Neural crest cell (in vitro differentiated cells): ENCODE results near the gene EFHD1. TPM values are rescaled to one million over a fixed set of nuclear protein-coding genes. Genes with fewer than 3 reads are reported as not detected.

ENCODE experiments used
- DNase-seq: peaks from one replicate; pipeline ENCODE4 v3.0.0; 2021; ENCODE audit warnings: low read depth, mixed read lengths, low spot score
- H3K27ac Mint-ChIP-seq: one replicate; pipeline ENCODE4 v1.8.0; 2021; ENCODE audit warnings: mild to moderate bottlenecking, mixed read lengths; ENCODE audit not compliant: unreplicated experiment
- H3K27me3 Mint-ChIP-seq: 2 replicates; pipeline ENCODE4 v1.8.0; 2021; ENCODE audit warnings: low read depth, mild to moderate bottlenecking, mixed read lengths
- H3K36me3 Mint-ChIP-seq: 2 replicates; pipeline ENCODE4 v1.8.0; 2021; ENCODE audit warnings: low read depth, mild to moderate bottlenecking, mixed read lengths
- H3K4me1 Mint-ChIP-seq: 2 replicates; pipeline ENCODE4 v1.8.0; 2021; ENCODE audit warnings: mixed read lengths
- H3K4me3 Mint-ChIP-seq: one replicate; pipeline ENCODE4 v1.8.0; 2021; ENCODE audit warnings: mild to moderate bottlenecking, mixed read lengths
- H3K9me3 Mint-ChIP-seq: 2 replicates; pipeline ENCODE4 v1.8.0; 2021; ENCODE audit warnings: mixed read lengths
- total RNA-seq: library from RNA; stranded (reverse); gene quantifications from 2 replicates; pipeline ENCODE4 v1.2.1, GENCODE V29; 2021
- TF ChIP-seq, protein P1 (sequence below): fragments of 200-600 bp; sonication (generic); conservative IDR thresholded peaks from 2 replicates; pipeline ENCODE4 v1.5.0; 2021; ENCODE audit warnings: antibody characterized with exemption, mild to moderate bottlenecking

EFHD1 gene
- total RNA-seq, 1 donor from 2014 or later, result 4.1 TPM

DNA sequence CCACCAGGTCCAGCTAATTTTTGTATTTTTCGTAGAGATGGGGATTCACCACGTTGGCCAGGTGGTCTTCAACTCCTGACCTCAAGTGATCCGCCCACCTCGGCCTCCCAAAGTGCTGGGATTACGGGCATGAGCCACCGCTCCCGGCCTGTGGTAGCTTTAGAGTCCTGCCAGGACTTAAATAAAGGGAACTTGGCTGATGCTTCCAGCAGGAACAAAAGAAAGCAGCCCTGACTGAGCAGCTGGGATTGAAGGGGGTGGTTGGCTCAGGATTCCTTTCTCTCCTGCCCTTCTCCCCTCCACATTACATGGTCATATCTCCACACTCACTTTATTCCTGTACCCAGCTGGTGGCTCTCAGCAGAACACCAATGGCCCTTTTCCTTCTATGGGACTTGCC is 20.0 kb downstream of the EFHD1 start:
- TF ChIP-seq, protein P1, sequence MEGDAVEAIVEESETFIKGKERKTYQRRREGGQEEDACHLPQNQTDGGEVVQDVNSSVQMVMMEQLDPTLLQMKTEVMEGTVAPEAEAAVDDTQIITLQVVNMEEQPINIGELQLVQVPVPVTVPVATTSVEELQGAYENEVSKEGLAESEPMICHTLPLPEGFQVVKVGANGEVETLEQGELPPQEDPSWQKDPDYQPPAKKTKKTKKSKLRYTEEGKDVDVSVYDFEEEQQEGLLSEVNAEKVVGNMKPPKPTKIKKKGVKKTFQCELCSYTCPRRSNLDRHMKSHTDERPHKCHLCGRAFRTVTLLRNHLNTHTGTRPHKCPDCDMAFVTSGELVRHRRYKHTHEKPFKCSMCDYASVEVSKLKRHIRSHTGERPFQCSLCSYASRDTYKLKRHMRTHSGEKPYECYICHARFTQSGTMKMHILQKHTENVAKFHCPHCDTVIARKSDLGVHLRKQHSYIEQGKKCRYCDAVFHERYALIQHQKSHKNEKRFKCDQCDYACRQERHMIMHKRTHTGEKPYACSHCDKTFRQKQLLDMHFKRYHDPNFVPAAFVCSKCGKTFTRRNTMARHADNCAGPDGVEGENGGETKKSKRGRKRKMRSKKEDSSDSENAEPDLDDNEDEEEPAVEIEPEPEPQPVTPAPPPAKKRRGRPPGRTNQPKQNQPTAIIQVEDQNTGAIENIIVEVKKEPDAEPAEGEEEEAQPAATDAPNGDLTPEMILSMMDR, result no peak
- no peaks in the 10 kb centered on the region for H3K9me3 Mint-ChIP-seq

DNA sequence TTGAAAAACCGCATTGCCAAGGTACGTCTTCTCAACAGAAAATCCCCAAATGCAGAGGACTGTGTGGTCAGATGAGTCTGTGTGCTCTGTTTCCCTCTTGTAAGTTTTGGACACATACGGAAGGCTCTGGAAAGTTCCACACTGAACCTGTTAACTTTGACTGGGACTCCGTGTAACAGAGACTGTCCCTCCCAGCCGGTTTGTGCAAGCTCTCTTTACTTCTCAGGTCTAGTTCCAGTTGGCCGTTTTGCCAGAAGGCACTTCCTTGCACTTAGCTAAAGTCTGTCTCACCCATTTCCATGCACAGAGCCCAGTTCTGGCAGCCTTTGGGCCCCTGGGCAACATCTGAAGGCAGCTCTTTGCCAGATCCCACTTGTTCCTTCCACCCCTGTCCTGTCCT is 22.0 kb downstream of the EFHD1 start:
- Mint-ChIP-seq H3K27me3 (no peaks in the 10 kb centered on the region), H3K9me3 (no peaks in the 10 kb centered on the region), H3K4me1 (peaks cover 19% of the 10 kb centered on the region), H3K27ac (no peak overlapping the region), H3K4me3 (no peak overlapping the region), H3K36me3 (no peaks in the 10 kb centered on the region)
- DNase-seq, result no peak
- TF ChIP-seq, protein P1, result no peak

More for the DNA sequence above, 20.0 kb downstream of the EFHD1 start:
- H3K27ac Mint-ChIP-seq, result no peak overlapping the region
- H3K4me1 Mint-ChIP-seq, result peaks cover 19% of the 10 kb centered on the region
- no peaks in the 10 kb centered on the region for H3K27me3 Mint-ChIP-seq
- DNase-seq, result no peak
- no peak overlapping the region for H3K4me3 Mint-ChIP-seq
- H3K36me3 Mint-ChIP-seq, result no peaks in the 10 kb centered on the region

DNA sequence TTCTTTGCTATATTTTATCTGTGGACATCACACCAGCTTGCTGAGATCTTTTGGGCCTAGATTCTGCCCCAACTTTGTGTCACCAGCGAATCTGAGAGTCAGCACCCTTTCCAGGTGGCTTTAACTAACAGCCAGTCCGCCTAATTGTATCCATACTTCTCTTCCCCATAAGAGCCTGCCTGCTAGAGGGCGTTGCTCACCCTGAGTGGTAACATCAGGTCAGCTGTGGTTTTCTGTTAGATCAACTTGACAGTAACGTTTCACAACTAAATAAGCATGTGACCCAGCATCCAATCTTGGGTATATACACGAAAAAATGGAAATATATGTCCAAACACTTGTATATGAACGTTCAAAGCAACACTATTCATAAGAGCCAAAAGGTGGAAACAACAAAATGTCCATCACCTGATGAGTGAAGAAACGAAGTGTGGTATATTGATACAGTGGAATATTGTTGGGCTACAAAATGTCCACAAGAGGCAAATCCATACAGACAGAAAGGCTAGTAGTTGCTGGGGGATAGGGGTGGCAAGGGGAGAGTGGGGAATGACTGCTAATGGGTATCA is 24.9 kb downstream of the EFHD1 start:
- TF ChIP-seq, protein P1, result no peak
- DNase-seq, result no peak
- Mint-ChIP-seq H3K4me3 (no peak overlapping the region), H3K9me3 (no peaks in the 10 kb centered on the region), H3K4me1 (peaks cover 14% of the 10 kb centered on the region), H3K36me3 (no peaks in the 10 kb centered on the region), H3K27ac (no peak overlapping the region), H3K27me3 (no peaks in the 10 kb centered on the region)

DNA sequence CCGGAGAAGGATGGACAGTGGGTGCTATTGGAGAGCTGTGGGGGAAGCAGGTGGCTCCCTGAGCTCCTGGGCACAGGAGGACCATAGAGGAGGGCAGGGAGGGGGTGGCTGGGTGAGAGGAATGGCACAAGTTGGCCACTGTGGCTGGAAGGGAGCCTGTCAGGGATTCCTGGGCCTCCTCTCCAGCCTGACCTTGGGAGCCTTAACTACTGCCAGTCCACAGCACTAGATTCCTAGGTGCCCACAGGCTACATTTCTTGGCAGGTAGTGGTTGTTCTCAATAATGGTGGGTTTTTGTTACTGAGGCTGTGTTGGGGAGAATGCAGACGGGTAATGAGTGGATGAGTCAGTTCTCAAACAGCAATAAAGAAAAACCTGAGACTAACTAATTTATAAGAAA is 26.0 kb downstream of the EFHD1 start:
- Mint-ChIP-seq H3K27me3 (no peaks in the 10 kb centered on the region), H3K36me3 (no peaks in the 10 kb centered on the region), H3K9me3 (no peaks in the 10 kb centered on the region), H3K4me3 (no peak overlapping the region), H3K4me1 (peaks cover 14% of the 10 kb centered on the region), H3K27ac (no peak overlapping the region)
- no peak for DNase-seq
- TF ChIP-seq, protein P1, result no peak

DNA sequence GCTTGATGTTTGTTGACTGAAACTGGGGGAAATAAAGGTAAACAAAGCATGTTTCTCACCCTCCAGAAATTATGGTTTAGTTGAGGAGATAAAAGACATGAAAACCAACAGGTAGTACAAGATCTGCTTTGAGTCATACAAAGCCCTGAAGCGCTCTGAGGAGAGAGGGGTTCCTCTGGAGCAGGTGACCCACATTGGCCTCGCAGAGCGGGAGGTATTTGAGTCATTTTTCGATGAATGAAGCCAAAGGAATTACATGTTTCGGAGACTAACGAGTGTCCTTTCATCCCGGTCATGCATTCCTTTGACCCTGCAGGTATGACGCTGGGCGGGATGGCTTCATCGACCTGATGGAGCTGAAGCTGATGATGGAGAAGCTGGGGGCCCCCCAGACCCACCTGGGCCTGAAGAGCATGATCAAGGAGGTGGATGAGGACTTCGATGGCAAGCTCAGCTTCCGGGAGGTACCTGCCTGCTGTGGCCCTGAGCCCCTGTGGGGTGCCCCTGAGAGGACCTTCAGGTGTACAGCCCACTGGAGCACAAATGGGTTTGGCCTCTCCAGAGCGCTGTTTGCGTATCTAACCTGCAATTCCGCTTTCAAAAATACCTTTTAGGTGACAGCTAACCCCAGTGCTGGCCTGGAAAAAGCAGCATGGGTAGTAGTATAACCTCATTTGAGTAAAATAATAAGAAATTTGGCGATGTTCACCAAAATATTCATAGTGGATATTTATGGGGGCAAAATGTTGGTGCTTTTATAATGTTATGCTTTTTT is 29.3 kb downstream of the EFHD1 start:
- Mint-ChIP-seq H3K4me3 (no peak overlapping the region), H3K9me3 (no peaks in the 10 kb centered on the region), H3K36me3 (no peaks in the 10 kb centered on the region), H3K27me3 (no peaks in the 10 kb centered on the region), H3K4me1 (peaks cover 4% of the 10 kb centered on the region), H3K27ac (no peak overlapping the region)
- DNase-seq, result no peak
- TF ChIP-seq, protein P1, result no peak
